H1 (cell line): ENCODE data around the gene EPG5. TPM values are rescaled to one million over a fixed set of nuclear protein-coding genes. Genes with fewer than 3 reads are reported as not detected.

Experiments used
- CTCF ChIA-PET: fragments of 300-600 bp; sonication (Branson Sonifier 250); formaldehyde crosslinking; loops from one replicate; lab custom pipeline; 2021; ENCODE audit not compliant: partially characterized antibody; lab: Charles Lee
- POLR2A ChIA-PET: fragments of 300-600 bp; sonication (Branson Sonifier 250); formaldehyde crosslinking; loops from one replicate; lab custom pipeline; 2021; ENCODE audit warnings: inconsistent platforms; ENCODE audit not compliant: partially characterized antibody; lab: Charles Lee
- DNase-seq, 2 experiments: peaks; one replicate each; pipeline versions ENCODE4 v3.0.0 to v3.0.0-alpha.2; 2010 to 2022; ENCODE audit warnings: low spot score in 2 of 2, low read depth in 1 of 2, mixed read lengths in 1 of 2
- FAIRE-seq: peaks from 2 replicates; lab custom pipeline; 2011; peaks lifted over from hg19 to GRCh38; lab: Jason Lieb, UNC
- H2AFZ ChIP-seq: 2 replicates; pipeline ENCODE4 v1.8.1; 2012; ENCODE audit warnings: low read length, inconsistent platforms
- H2AK5ac ChIP-seq: 2 replicates; pipeline ENCODE4 v1.6.1; 2013; ENCODE audit warnings: low read depth, low read length
- H2BK120ac ChIP-seq: replicated peaks from 2 replicates; pipeline ENCODE3; 2013; ENCODE audit warnings: low read depth, low read length, inconsistent platforms
- H2BK12ac ChIP-seq: 2 replicates; pipeline ENCODE4 v1.6.1; 2013; ENCODE audit warnings: low read depth, low read length
- H2BK15ac ChIP-seq: 2 replicates; pipeline ENCODE4 v1.6.1; 2013; ENCODE audit warnings: low read length
- H2BK20ac ChIP-seq: 2 replicates; pipeline ENCODE4 v1.6.1; 2013; ENCODE audit warnings: low read length
- H2BK5ac ChIP-seq: 2 replicates; pipeline ENCODE4 v1.6.1; 2013; ENCODE audit warnings: low read depth, low read length
- H3K14ac ChIP-seq: 2 replicates; pipeline ENCODE4 v1.6.1; 2013; ENCODE audit warnings: inconsistent platforms; ENCODE audit not compliant: insufficient read length
- H3K18ac ChIP-seq: 2 replicates; pipeline ENCODE4 v1.6.1; 2013; ENCODE audit warnings: low read length; ENCODE audit errors: extremely low read depth
- H3K23ac ChIP-seq: 2 replicates; pipeline ENCODE4 v1.6.1; 2013; ENCODE audit warnings: inconsistent platforms; ENCODE audit not compliant: insufficient read length
- H3K23me2 ChIP-seq: 2 replicates; pipeline ENCODE4 v1.6.1; 2013; ENCODE audit warnings: low read depth, low read length
- H3K27ac ChIP-seq: 2 replicates; pipeline ENCODE4 v1.6.1; 2011; ENCODE audit warnings: low read depth, low read length, inconsistent platforms
- H3K27me3 ChIP-seq, 4 experiments: replicated peaks in 1 of 4; 1 replicate in 1 of 4; 2 replicates in 3 of 4; pipeline versions ENCODE4 v1.6.1 to v1.8.1; 2011 to 2013; ENCODE audit warnings: low read length in 3 of 4, mild to moderate bottlenecking in 3 of 4, inconsistent platforms in 2 of 4, mixed read lengths in 2 of 4, moderate library complexity in 1 of 4; ENCODE audit not compliant: control insufficient read depth in 3 of 4, insufficient read depth in 3 of 4; ENCODE audit errors: extremely low read depth in 1 of 4
- H3K36me3 ChIP-seq, 4 experiments: 2 replicates each; pipeline versions ENCODE4 v1.6.1 to v1.8.1; 2011 to 2013; ENCODE audit warnings: mild to moderate bottlenecking in 4 of 4, low read length in 3 of 4, moderate library complexity in 2 of 4, control low read depth in 1 of 4, inconsistent platforms in 1 of 4; ENCODE audit not compliant: insufficient read depth in 4 of 4, control insufficient read depth in 2 of 4
- H3K4ac ChIP-seq: replicated peaks from 2 replicates; pipeline ENCODE3; 2013; ENCODE audit warnings: low read length, low read depth, mixed read lengths, inconsistent platforms; ENCODE audit not compliant: insufficient read length
- H3K4me1 ChIP-seq, 4 experiments: replicated peaks in 1 of 4; 1 replicate in 1 of 4; 2 replicates in 3 of 4; pipeline versions ENCODE4 v1.6.1 to v1.8.1; 2011 to 2013; ENCODE audit warnings: low read length in 3 of 4, inconsistent platforms in 2 of 4, mixed read lengths in 1 of 4; ENCODE audit not compliant: insufficient read depth in 4 of 4, control insufficient read depth in 3 of 4
- H3K4me2 ChIP-seq, 2 experiments: 2 replicates each; pipeline versions ENCODE4 v1.6.1 to v1.8.1; 2011 to 2013; ENCODE audit warnings: low read depth in 2 of 2, low read length in 2 of 2, control low read depth in 1 of 2, inconsistent platforms in 1 of 2, mild to moderate bottlenecking in 1 of 2; ENCODE audit not compliant: insufficient read depth in 1 of 2
- H3K4me3 ChIP-seq, 4 experiments: fragments of 200-600, 300-600 bp in 1 of 4; sonication (generic), shearing (Covaris generic), sonication (Bioruptor Twin) in 1 of 4; 2 replicates each; pipeline versions ENCODE4 v1.5.1 to v1.8.1; 2011 to 2016; ENCODE audit warnings: low read length in 4 of 4, low read depth in 3 of 4, control low read depth in 2 of 4, inconsistent platforms in 2 of 4, mild to moderate bottlenecking in 2 of 4, mixed read lengths in 1 of 4, moderate library complexity in 1 of 4; ENCODE audit not compliant: insufficient read depth in 2 of 4; ENCODE audit errors: extremely low read depth in 1 of 4
- H3K56ac ChIP-seq: replicated peaks from 2 replicates; pipeline ENCODE3; 2013; ENCODE audit warnings: low read depth, mild to moderate bottlenecking, mixed read lengths, low read length, inconsistent platforms; ENCODE audit not compliant: insufficient read length
- H3K79me1 ChIP-seq: 2 replicates; pipeline ENCODE4 v1.6.1; 2013; ENCODE audit warnings: low read depth, low read length, control low read depth
- H3K79me2 ChIP-seq, 2 experiments: 2 replicates each; pipeline versions ENCODE4 v1.6.1 to v1.8.1; 2012 to 2013; ENCODE audit warnings: low read length in 2 of 2, mild to moderate bottlenecking in 2 of 2, inconsistent platforms in 1 of 2; ENCODE audit not compliant: insufficient read depth in 2 of 2, control insufficient read depth in 1 of 2
- H3K9ac ChIP-seq, 4 experiments: replicated peaks in 1 of 4; 1 replicate in 1 of 4; 2 replicates in 3 of 4; pipeline versions ENCODE4 v1.6.1 to v1.8.1; 2011 to 2013; ENCODE audit warnings: low read depth in 3 of 4, low read length in 3 of 4, control low read depth in 2 of 4, mild to moderate bottlenecking in 2 of 4, moderate library complexity in 2 of 4, inconsistent platforms in 1 of 4; ENCODE audit errors: extremely low read depth in 1 of 4
- H3K9me3 ChIP-seq, 2 experiments: 2 replicates each; pipeline versions ENCODE4 v1.6.1 to v1.8.1; 2012 to 2013; ENCODE audit warnings: mild to moderate bottlenecking in 2 of 2, moderate library complexity in 2 of 2, control low read depth in 1 of 2, inconsistent platforms in 1 of 2, low read depth in 1 of 2, low read length in 1 of 2, mixed read lengths in 1 of 2; ENCODE audit not compliant: insufficient read depth in 2 of 2
- H4K20me1 ChIP-seq, 2 experiments: replicated peaks in 1 of 2; 2 replicates each; pipeline versions ENCODE3 to v1.8.1; 2011 to 2013; ENCODE audit warnings: inconsistent platforms in 2 of 2, low read length in 2 of 2, mild to moderate bottlenecking in 1 of 2; ENCODE audit not compliant: insufficient read depth in 2 of 2, control insufficient read depth in 1 of 2
- H4K5ac ChIP-seq: 2 replicates; pipeline ENCODE4 v1.6.1; 2013; ENCODE audit warnings: low read length, low read depth, mixed read lengths, inconsistent platforms; ENCODE audit not compliant: insufficient read length
- H4K8ac ChIP-seq: 2 replicates; pipeline ENCODE4 v1.8.0; 2013; ENCODE audit warnings: mild to moderate bottlenecking, moderate library complexity, low read length, inconsistent platforms; ENCODE audit not compliant: insufficient read depth; ENCODE audit errors: extremely low read depth
- H4K91ac ChIP-seq: replicated peaks from 2 replicates; pipeline ENCODE3; 2013; ENCODE audit warnings: low read length, mixed read lengths, inconsistent platforms; ENCODE audit not compliant: insufficient read length
- CBX8 ChIP-seq: fragments of 300-800, 300-1000 bp; sonication (generic); IDR thresholded peaks from 2 replicates; pipeline ENCODE4 v1.7.1; 2016; ENCODE audit warnings: low read depth, low read length, borderline replicate concordance
- HDAC2 ChIP-seq, 2 experiments: fragments of 300-600 bp in 1 of 2; sonication (generic) in 1 of 2; IDR thresholded peaks; 2 replicates each; pipeline ENCODE4 v1.6.1; 2011 to 2012; ENCODE audit warnings: low read depth in 2 of 2, low read length in 2 of 2, mild to moderate bottlenecking in 2 of 2, moderate library complexity in 2 of 2, borderline replicate concordance in 1 of 2, inconsistent platforms in 1 of 2
- KDM5A ChIP-seq: fragments of 200-600 bp; IDR thresholded peaks from 2 replicates; pipeline ENCODE4 v1.7.1; 2012; ENCODE audit warnings: mild to moderate bottlenecking, low read length, inconsistent platforms, mixed read lengths
- NRF1 ChIP-seq: IDR thresholded peaks from 2 replicates; pipeline ENCODE4 v1.6.1; 2011; ENCODE audit warnings: mild to moderate bottlenecking, low read depth, low read length, improper control_type of control experiment
- POU5F1 ChIP-seq: IDR thresholded peaks from 2 replicates; pipeline ENCODE4 v1.6.1; 2011; ENCODE audit warnings: low read depth, mild to moderate bottlenecking, low read length, moderate library complexity
- RFX5 ChIP-seq: IDR thresholded peaks from 2 replicates; pipeline ENCODE4 v1.6.1; 2011; ENCODE audit warnings: low read depth, low read length, improper control_type of control experiment, borderline replicate concordance
- SIN3A ChIP-seq, 2 experiments: IDR thresholded peaks in 1 of 2; conservative IDR thresholded peaks in 1 of 2; 2 replicates each; pipeline ENCODE4 v1.6.1; 2011 to 2012; ENCODE audit warnings: low read length in 2 of 2, improper control_type of control experiment in 1 of 2, low read depth in 1 of 2, mild to moderate bottlenecking in 1 of 2
- SIX5 ChIP-seq: IDR thresholded peaks from 2 replicates; pipeline ENCODE4 v1.6.1; 2011; ENCODE audit warnings: mild to moderate bottlenecking, low read depth, low read length
- polyA plus RNA-seq, 7 experiments: library from polyadenylated mRNA; depleted of rRNA in 3 of 7; stranded (reverse) in 5 of 7; unstranded in 2 of 7; fragments of >200 nt in 5 of 7; fragments of 200-250 nt in 2 of 7; gene quantifications; 1 replicate in 5 of 7; 2 replicates in 1 of 7; 4 replicates in 1 of 7; pipeline versions ENCODE4 v1.2.1 to v1.2.3, GENCODE V29; 2011 to 2013; ENCODE audit warnings: missing spikeins in 2 of 7, mixed read lengths in 2 of 7
- total RNA-seq: library from RNA; stranded (reverse); fragmentation: NEBNext Ultra II Directional; extraction: Animal tissue kit (Norgen Biotek cat#: 25700); gene quantifications from 2 replicates; pipeline ENCODE4 v1.2.1, GENCODE V29; 2021
- TF ChIP-seq, protein P1 (sequence below), 3 experiments: IDR thresholded peaks; 1 replicate in 2 of 3; 2 replicates in 1 of 3; pipeline versions ENCODE4 v1.5.1 to v1.6.1; 2011; ENCODE audit warnings: low read length in 3 of 3, mild to moderate bottlenecking in 3 of 3, inconsistent platforms in 2 of 3, low read depth in 1 of 3, moderate library complexity in 1 of 3; ENCODE audit not compliant: insufficient read depth in 1 of 3; ENCODE audit errors: control extremely low read depth in 1 of 3

The EPG5 gene
- total and polyA plus RNA-seq, 2 of the 8 experiments (the other 6 are each of a cell fraction or from before 2014, with no cell fraction given), result 14.1 to 18.3 TPM

DNA sequence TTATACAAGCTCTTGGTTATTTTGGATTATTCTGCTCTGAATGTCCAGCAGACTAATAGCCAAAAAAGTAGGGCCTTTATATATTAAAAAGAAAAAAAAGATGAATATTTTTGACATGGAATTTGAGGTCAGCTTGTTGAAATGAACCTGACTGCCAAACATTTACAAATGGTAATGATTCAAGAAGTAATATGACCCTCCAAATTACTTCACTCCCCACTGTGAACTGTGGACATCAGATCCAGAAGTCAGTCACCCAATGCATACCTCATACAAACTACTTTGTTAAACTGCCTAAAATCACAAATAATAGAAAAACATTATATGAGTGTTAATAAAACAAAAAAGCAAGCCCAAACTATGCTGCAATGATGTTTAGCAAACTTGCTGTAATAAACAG, 10.0 kb downstream of the EPG5 start:
- no peak overlapping the region for H3K4ac ChIP-seq
- H3K27me3 ChIP-seq, result no peaks in the 10 kb centered on the region
- H3K36me3 ChIP-seq, result peaks cover 2 to 23% (median 20%) of the 10 kb centered on the region in 4 experiments; a peak in 7 of 8 replicates
- peaks cover 0 to 3% of the 10 kb centered on the region in 2 experiments for H4K20me1 ChIP-seq
- no peak overlapping the region for H2AK5ac ChIP-seq
- H3K9me3 ChIP-seq, result no peaks in the 10 kb centered on the region
- TF ChIP-seq, protein P1, sequence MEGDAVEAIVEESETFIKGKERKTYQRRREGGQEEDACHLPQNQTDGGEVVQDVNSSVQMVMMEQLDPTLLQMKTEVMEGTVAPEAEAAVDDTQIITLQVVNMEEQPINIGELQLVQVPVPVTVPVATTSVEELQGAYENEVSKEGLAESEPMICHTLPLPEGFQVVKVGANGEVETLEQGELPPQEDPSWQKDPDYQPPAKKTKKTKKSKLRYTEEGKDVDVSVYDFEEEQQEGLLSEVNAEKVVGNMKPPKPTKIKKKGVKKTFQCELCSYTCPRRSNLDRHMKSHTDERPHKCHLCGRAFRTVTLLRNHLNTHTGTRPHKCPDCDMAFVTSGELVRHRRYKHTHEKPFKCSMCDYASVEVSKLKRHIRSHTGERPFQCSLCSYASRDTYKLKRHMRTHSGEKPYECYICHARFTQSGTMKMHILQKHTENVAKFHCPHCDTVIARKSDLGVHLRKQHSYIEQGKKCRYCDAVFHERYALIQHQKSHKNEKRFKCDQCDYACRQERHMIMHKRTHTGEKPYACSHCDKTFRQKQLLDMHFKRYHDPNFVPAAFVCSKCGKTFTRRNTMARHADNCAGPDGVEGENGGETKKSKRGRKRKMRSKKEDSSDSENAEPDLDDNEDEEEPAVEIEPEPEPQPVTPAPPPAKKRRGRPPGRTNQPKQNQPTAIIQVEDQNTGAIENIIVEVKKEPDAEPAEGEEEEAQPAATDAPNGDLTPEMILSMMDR (IDR thresholded peaks at IDR 0.05; ENCODE audit: control extremely low read depth in 1 of 3, insufficient read depth in 1 of 3, low read depth in 1 of 3, low read length in 3 of 3), result no peak
- TF ChIP-seq NRF1 (no peak), POU5F1 (no peak), RFX5 (no peak), SIX5 (no peak), CBX8 (no peak), KDM5A (no peak), SIN3A (conservative IDR thresholded peaks at IDR 0.05 in 1 of 2, IDR thresholded peaks at IDR 0.05 in 1 of 2; ENCODE audit: low read depth in 1 of 2, low read length in 2 of 2) (no peak), HDAC2 (IDR thresholded peaks at IDR 0.05; ENCODE audit: borderline replicate concordance in 1 of 2, low read depth in 2 of 2, low read length in 2 of 2) (no peak)
- TF ChIP-seq, all 59 proteins: peak for 0
- no peak overlapping the region for H3K23ac ChIP-seq
- peaks cover 0 to 5% of the 10 kb centered on the region in 2 experiments; a peak in 2 of 4 replicates for H3K79me2 ChIP-seq
- H3K23me2 ChIP-seq, result no peaks in the 10 kb centered on the region
- no peak overlapping the region for H2BK15ac ChIP-seq
- H3K56ac ChIP-seq, result no peak overlapping the region
- H3K79me1 ChIP-seq, result no peaks in the 10 kb centered on the region
- H4K5ac ChIP-seq, result no peak overlapping the region
- no peak overlapping the region for H4K91ac ChIP-seq
- H3K27ac ChIP-seq, result no peak overlapping the region
- no peak overlapping the region for H3K4me3 ChIP-seq
- no peak overlapping the region for H3K14ac ChIP-seq
- ChIA-PET CTCF (interaction anchor here (0.9 kb wide), 1 partner anchor 116 kb away, joined by 3 read pairs; no protein-coding TSS in a partner anchor), POLR2A (no interaction called here)
- no peak for FAIRE-seq
- no peak overlapping the region for H2BK12ac ChIP-seq
- no peak overlapping the region for H4K8ac ChIP-seq
- no peak for DNase-seq
- no peak overlapping the region for H3K18ac ChIP-seq
- H2BK5ac ChIP-seq, result no peak overlapping the region
- no peak overlapping the region for H2BK20ac ChIP-seq
- H3K9ac ChIP-seq, result no peak overlapping the region
- H3K4me1 ChIP-seq, result no peaks in the 10 kb centered on the region
- no peak overlapping the region for H2AFZ ChIP-seq
- H3K4me2 ChIP-seq, result no peak overlapping the region
- H2BK120ac ChIP-seq, result no peak overlapping the region
